ENCODE measurements around the gene NAGA.
"Not testable (repeated sequence)": the region's sequence is repeated elsewhere in the genome, so short reads cannot be mapped to it uniquely, and the experiment has no call there.

Gene NAGA

DNA sequence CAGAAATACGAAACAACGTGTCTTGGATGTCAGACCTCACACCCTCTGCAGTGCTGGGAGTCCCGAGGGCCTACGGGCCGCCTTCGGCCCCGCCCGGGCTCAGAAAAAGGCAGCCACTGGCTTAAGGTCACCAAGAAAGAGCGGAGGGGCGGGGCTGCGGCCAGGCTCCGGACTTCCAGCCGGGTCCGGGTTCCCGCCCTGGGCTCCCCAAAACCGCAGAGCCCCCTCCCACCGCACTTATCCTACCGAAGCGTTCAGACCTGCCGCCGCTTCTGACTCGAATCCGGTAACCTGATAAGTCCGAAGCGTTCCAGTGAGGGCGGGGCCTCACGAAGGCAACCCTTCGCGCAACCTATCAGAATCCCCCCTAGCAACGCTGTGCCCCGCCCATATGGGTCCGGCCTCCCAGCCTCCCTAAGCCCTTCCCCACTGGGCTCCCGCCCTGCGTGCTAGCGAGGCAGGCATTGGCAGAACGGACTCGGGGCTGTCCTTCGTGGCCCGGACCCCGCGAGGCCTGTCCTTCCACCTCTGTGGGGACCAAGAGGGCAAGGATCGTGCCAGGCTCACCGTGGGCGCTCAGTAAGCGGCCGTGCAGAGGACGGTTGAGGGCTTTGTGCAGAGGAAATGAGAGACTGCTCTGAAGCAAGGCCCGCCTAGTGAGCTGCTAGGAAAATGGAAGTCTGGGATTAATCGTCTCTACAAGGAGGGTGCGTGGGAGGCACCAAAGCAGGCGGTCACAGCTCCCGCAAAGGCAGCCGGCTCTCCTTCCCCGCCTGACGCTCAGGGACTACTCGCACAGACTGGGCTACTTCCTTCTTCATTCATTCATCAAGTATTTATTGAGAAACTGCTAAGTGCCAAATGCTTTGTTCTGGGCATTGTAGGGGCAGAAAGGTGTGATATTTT lies at the start of gene NAGA:
Gene NAGA (minus strand): TSS at position 296 of the 906 bp plus-strand sequence. CDS start 515 bp downstream, outside the sequence.
- DNase-seq, result peak; percentile 97

GRCh38 chr22:42116848-42117424 lies 46.3 kb upstream of the NAGA start:
- DNase-seq, result no peak

- not testable (repeated sequence) for DNase-seq
These were observed 44.8 kb upstream of the NAGA start for GRCh38 chr22:42115420-42115830.

- DNase-seq, result no peak
These were observed 44.1 kb upstream of the NAGA start for GRCh38 chr22:42114721-42115120.

GRCh38 chr22:42112793-42113192 lies 42.2 kb upstream of the NAGA start:
- not testable (repeated sequence) for DNase-seq

DNA sequence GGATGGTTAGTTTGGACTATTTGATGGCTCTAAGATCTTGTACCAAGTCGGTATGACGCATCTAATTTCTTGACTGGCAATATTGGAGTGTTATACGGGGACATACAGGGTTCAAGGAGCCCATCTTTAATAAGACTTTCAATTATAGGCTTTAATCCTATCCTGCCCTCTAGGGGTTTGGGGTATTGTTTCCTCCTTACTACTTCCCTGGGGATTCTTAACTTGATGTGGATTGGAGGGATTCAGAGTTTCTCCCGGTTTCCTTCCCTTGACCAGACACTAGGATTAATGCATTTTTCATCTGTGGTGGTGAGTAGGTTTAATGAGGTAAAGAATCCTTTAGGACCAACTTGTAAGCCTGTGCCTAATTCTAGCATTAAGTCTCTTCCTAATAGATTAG lies 41.2 kb upstream of the NAGA start:
- no peak for DNase-seq

DNA sequence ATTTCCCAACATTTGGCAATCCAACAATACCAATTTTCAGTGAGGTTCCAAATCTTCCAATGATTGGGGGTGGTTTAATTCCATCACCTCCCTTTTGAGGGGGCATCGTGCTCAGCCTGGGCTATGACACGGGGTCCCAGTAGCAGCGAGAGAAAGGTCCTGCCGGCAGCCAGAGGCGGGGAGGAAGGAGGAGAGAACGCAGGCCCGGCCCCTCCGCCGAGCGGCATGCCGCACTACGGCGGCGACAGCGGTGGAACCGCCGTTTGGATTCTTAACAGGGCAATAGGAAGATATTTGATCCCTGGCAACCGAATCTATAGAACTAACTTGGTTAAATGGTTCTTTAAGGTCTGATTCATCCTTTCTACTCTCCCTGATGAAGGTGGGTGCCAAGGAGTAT lies 38.2 kb upstream of the NAGA start:
- DNase-seq, result no peak

GRCh38 chr22:42104332-42104860 lies 33.8 kb upstream of the NAGA start:
- not testable (repeated sequence) for DNase-seq

DNA sequence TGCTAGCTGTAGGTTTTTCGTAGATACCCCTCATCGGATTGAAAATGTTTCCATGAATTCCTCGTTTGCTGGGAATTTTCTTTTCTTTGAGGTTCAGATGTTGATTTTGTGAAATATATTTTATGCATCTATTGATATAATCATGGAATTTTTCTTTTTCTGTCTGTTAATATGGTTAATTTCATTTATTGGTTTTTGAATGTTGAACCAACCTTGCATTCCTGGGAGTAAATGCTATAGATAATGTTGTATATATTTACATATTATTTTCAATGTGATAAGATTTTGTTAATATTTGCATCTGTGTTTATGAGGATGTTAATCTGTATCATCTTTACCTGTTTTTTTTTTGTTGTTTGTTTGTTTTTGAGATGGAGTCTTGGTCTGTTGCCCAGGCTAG lies 30.6 kb upstream of the NAGA start:
- DNase-seq, result no peak

GRCh38 chr22:42091455-42091782 lies 20.8 kb upstream of the NAGA start:
- no peak for DNase-seq

DNA sequence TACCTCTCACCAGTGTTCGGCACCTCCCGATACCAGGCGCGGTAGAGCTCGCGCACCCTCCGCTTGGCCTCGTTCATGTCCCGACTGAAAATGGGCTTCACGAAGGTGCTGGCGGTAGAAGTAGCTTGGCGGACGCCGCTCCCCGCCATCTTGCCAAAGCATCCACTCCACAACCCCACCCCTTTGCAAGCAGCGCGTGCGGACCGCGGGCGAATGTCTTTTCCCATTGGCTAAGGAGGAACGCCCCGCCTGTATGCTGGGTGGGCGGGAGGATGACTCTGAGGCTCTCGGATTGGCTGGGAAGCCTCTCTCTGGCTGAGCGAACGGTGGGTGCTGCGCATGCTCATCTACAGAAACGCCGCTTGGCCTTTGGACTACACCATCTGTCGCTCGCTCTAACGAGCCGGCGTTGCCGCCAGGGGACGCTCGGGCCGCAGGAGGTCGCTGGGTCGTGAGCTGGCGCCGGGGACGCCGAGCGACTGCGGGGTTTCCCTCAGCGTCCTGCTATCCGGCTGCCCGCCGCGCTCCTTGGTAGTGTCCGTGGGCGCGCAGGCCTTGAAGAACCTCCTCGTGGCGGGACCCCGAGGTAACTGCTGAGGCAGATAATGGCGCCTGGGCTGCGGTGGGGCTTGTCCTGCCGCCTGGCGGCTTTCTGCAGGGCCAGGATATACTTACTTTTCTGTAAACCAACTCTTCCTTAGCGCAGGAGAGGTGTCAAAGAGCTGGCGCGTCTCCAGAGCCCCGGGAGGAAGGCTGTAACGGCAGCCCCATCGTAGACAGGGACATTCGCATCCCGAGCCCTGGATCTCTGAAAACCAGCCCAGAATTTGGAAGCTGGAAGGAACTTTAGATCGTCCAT lies 20.2 kb upstream of the NAGA start, which contains the start of gene NDUFA6:
Gene NDUFA6 (minus strand): TSS at position 177 of the 859 bp plus-strand sequence. CDS start 28 bp downstream, at position 149.
- peak; percentile 99 for DNase-seq

DNA sequence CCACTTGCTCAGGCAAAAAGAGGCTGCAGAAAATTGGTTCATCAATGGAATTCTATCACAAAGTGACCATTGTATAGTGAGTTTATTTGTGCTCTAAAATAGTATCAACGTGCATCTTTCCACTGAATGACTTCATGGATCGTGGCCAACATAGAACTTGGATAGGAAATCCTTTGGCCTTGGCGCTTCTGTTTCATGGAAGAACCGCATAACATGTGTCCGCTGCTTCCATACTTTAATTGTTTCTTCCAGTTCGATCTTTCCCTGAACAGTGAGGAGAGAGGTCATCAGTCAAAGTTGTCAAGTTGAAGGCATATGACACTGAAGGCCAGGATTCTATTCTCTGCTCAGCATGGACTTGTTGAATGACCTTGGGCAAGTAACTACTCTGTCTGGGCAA lies 15.4 kb upstream of the NAGA start:
- no peak for DNase-seq

GRCh38 chr22:42084874-42085273 lies 14.3 kb upstream of the NAGA start:
- no peak for DNase-seq

DNA sequence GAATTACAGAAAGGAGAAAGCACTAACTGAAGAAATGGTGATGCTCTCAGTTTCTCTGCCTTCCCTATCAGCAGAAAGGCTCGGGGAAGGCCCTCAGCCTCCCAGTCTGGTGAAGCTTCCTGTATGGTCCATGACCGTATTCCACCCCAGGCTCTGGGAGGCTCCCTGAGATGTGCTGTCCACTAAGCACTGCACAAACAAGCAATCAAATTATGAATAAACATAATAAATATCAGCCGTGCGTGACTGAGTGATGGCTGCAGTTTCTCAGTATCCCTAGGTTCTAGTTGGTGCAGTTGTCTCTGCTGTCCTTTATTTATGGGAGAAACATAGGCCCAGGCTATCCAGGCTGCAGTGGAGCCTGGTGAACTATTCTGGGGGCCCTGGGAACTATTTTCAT lies 12.5 kb upstream of the NAGA start:
- DNase-seq, result no peak

- peak; percentile 51 for DNase-seq
These were observed 9.7 kb upstream of the NAGA start for GRCh38 chr22:42080287-42080686.

DNA sequence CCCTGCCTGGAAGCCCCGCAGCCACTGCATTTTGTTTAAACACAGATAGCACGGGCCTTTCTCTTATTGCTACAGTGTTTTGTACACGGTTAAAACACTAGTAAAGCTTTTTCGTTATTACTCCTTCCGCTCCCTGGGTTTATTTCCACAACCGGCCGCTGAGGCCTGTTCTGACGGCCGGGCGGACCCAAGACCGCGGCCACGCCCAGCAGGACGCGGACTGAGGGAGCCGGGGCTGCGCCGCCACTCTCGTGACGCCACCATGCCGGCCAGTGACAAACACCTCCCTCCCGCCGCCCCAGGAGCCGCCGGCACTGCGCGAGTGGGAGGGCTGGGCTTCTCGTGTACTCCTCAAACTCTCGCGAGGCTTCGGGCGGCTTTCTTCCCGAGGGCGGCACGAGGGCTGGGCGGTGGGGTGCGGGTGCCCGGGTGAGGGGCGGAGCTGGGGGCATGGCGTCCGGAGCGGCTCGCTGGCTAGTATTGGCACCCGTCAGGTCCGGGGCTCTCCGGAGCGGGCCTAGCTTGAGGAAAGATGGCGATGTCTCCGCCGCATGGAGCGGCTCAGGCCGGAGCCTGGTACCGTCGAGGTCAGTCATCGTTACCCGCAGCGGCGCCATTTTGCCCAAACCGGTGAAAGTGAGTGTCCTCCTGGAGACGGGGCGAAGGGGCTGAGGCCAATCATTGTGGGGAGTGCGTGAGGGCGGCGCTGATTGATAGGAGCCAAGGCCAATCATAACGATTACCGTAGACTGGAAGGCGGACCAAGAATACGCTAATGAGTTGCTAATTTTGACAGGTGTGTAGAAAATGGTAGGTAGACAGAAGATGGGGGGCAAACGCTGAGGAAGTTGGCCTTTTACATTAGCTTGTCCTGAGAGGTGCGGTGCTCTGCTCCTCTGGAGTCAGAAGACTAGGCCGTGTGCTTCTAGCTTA lies 9.0 kb upstream of the NAGA start, which contains the start of gene SMDT1:
Gene SMDT1 (plus strand): TSS at position 382 of the 933 bp plus-strand sequence. CDS start 69 bp downstream, at position 451.
- DNase-seq, result peak; percentile 99

DNA sequence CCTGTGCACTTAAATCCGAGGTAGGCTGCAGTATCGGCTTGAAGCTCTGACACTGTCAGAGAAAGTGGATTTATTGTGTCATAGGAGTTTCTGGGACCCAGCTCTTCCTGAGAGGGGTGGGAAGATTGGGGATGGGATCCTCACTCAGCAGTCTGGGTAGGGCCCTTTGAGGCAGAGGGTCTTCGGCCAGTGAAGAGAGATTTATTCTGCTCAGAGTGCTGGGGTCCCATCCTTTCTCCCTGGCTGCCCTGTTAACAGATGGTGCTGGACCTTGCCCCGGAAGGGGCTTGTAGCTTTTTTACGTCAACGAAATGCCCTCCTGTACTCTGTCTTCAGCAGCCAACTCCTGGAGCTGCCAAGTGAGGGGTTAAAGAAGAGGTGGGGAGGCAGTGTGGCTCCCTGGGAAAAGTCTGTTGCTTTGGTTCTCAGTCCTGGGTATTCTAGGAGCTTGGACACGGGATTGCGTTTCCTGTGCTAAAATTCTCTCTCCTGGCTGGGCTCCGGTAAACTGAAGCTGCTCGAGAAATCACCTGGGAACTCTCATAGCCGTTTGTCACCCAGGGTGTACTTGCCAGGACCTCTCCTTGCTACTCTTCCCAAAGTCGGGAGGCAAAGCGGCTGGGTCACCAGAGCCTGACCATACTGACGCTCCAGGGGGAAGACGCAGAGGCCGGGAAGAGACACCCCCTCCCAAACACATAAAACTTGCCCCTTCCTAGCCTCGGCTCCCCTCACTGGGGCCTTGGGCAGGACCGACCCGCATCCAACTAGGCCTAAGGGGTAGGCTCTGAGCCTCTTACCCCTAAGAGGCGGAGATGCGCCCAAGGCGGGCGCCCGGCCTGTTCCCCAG lies 8.1 kb upstream of the NAGA start:
- no peak for DNase-seq

DNA sequence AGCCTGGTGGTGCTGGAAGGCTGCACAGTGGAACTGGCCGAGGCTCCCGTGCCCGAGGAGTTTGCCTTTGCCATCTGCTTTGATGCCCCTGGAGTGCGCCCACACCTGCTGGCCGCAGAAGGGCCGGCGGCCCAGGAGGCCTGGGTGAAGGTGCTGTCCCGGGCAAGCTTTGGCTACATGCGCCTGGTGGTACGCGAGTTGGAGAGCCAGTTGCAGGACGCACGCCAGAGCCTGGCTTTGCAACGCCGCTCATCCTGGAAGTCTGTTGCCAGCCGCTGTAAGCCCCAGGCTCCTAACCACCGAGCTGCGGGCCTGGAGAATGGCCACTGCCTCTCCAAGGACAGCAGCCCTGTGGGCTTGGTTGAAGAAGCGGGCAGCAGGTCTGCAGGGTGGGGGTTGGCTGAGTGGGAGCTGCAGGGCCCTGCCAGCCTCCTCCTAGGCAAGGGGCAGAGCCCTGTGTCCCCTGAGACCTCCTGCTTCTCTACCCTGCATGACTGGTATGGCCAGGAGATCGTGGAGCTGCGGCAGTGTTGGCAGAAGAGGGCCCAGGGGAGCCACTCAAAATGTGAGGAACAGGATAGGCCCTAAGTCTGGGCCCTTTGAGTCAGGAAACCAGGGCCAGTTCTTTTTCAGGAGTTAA lies 7.0 kb upstream of the NAGA start:
- DNase-seq, result no peak

DNA sequence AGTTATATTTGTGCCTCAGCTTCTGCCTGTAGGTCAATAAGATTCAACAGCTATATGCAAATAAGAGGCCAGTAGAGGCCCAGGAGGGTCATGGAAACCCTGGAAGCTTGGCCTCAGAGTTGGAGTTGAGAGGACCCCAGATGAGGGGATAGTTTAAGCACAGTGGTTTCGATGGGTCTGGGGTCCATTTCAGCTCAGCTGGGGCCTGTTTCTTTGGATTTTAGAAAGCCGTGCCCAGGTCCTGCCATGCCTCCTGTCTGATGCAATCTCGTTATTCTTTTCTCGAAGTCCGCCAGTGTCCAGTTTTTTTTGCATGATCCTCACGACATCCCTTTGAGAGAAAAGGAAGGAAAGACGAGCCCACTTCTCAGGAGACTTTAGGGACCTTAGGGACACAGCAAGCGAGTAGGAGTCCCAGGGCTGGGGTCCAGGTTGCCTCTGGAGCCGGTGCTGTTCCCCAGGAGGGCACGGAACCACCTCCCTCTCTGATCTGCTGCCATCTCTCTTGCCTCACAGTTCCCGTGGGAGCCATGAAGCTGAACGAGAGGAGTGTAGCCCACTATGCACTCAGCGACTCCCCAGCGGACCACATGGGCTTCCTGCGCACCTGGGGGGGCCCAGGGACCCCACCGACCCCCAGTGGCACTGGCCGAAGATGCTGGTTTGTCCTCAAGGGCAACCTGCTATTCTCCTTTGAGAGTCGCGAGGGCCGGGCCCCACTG lies 6.3 kb upstream of the NAGA start:
- no peak for DNase-seq

Measured in femur (tissue), 1 donor.